Keratinocyte (primary cell): ENCODE measurements around the gene AKT1.

Source experiments
- EZH2 ChIP-seq: IDR thresholded peaks from one replicate; pipeline ENCODE4 v1.6.1; 2012; ENCODE audit warnings: inconsistent platforms, mild to moderate bottlenecking, low read length, moderate library complexity
- TF ChIP-seq, protein P1 (sequence below), 3 experiments: IDR thresholded peaks in 1 of 3; conservative IDR thresholded peaks in 1 of 3; optimal IDR thresholded peaks in 1 of 3; 2 replicates in 2 of 3; 3 replicates in 1 of 3; pipeline versions ENCODE3 to v1.5.1; 2011; ENCODE audit warnings: low read length in 3 of 3, mild to moderate bottlenecking in 3 of 3, moderate library complexity in 2 of 3, control low read depth in 1 of 3, inconsistent platforms in 1 of 3; ENCODE audit not compliant: insufficient read depth in 2 of 3; ENCODE audit errors: extremely low read depth in 1 of 3

DNA sequence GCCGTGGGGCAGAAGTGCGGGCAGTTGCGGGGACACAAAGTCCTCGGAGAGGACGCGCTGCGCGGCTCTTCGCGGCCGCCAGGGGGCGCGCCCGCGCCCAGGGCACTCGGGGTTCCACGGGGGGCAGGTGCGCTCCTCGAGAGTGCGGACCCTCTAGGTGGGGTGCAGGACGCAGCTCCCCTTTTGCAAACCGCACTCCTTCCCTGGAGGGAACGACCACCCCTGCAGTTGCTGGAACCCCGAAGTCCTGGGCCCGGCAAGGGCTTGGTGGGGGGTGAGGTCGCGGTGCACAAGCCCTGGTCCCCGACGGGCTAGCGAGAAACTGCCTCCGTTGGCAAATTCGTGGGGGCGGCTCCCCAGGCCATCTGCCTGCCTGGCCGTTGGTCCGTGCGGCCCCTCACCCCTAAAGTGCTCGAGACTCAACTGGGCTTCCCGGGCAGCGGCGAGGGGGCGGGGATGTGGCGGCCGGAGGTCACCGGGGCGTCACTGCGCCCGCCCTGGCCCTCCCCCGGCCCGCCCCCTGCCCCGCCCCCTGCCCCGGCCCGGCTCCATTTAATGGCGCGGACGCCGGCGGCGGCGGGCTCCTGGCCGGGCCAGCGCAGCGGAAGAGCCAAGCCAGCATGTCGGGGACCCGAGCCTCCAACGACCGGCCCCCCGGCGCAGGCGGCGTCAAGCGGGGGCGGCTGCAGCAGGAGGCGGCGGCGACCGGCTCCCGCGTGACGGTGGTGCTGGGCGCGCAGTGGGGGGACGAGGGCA lies 71.7 kb downstream of the AKT1 start, which contains the start of gene ADSS1:
- TF ChIP-seq, protein P1, sequence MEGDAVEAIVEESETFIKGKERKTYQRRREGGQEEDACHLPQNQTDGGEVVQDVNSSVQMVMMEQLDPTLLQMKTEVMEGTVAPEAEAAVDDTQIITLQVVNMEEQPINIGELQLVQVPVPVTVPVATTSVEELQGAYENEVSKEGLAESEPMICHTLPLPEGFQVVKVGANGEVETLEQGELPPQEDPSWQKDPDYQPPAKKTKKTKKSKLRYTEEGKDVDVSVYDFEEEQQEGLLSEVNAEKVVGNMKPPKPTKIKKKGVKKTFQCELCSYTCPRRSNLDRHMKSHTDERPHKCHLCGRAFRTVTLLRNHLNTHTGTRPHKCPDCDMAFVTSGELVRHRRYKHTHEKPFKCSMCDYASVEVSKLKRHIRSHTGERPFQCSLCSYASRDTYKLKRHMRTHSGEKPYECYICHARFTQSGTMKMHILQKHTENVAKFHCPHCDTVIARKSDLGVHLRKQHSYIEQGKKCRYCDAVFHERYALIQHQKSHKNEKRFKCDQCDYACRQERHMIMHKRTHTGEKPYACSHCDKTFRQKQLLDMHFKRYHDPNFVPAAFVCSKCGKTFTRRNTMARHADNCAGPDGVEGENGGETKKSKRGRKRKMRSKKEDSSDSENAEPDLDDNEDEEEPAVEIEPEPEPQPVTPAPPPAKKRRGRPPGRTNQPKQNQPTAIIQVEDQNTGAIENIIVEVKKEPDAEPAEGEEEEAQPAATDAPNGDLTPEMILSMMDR (optimal IDR thresholded peaks at IDR 0.05 in 1 of 3, IDR thresholded peaks at IDR 0.05 in 1 of 3, conservative IDR thresholded peaks at IDR 0.05 in 1 of 3; ENCODE audit: extremely low read depth in 1 of 3, insufficient read depth in 2 of 3, low read length in 3 of 3): peak; percentile 74 to 90 (median 80)
- TF ChIP-seq EZH2: no peak
